Gastrocnemius medialis (tissue), 4 donors: ENCODE results near the gene MPRIP. TPM values are rescaled to one million over a fixed set of nuclear protein-coding genes. Genes with fewer than 3 reads are reported as not detected.

ENCODE experiments used
- ATAC-seq, 2 donors: fragments of 150-250 bp; one replicate each; pipeline ENCODE4 v1.9.1; 2016
- DNase-seq, 2 donors: peaks; one replicate each; pipeline ENCODE4 v3.0.0-alpha.2; 2019
- H3K27ac ChIP-seq, 4 donors: fragments of 200-600 bp; sonication (generic); 1 replicate in 1 of 4; 2 replicates in 3 of 4; pipeline ENCODE4 v1.5.1; 2016 to 2018; ENCODE audit warnings: mild to moderate bottlenecking in 2 of 4, moderate library complexity in 1 of 4
- H3K27me3 ChIP-seq, 3 donors: fragments of 200-600 bp; sonication (generic) in 2 of 3; 1 replicate in 1 of 3; 2 replicates in 2 of 3; pipeline versions ENCODE4 v1.5.1 to v1.6.0; 2016 to 2019; ENCODE audit warnings: mild to moderate bottlenecking in 1 of 3, moderate library complexity in 1 of 3
- H3K36me3 ChIP-seq, 2 donors: fragments of 200-600 bp; sonication (generic) in 1 of 2; one replicate each; pipeline ENCODE4 v1.5.1; 2017 to 2018
- H3K4me1 ChIP-seq, 2 donors: fragments of 200-600 bp; sonication (generic) in 1 of 2; one replicate each; pipeline ENCODE4 v1.5.1; 2016 to 2017; ENCODE audit warnings: mild to moderate bottlenecking in 2 of 2
- H3K4me3 ChIP-seq, 4 donors: fragments of 200-600 bp; sonication (generic) in 3 of 4; 1 replicate in 1 of 4; 2 replicates in 3 of 4; pipeline ENCODE4 v1.5.1; 2016 to 2019; ENCODE audit warnings: mild to moderate bottlenecking in 2 of 4
- H3K9me3 ChIP-seq, 3 donors: fragments of 200-600 bp; sonication (generic) in 2 of 3; 1 replicate in 1 of 3; 2 replicates in 2 of 3; pipeline ENCODE4 v1.5.1; 2016 to 2019
- POLR2A ChIP-seq, 2 donors: fragments of 450-650 bp; IDR thresholded peaks; one replicate each; pipeline ENCODE4 v1.6.1; 2017; ENCODE audit warnings: antibody characterized with exemption in 2 of 2, mild to moderate bottlenecking in 2 of 2, moderate library complexity in 2 of 2
- in situ Hi-C, 4 donors: fragments of 200-750 bp; cut with MboI; loops; one replicate each; pipeline versions ENCODE4 v1.15.0 to v1.8.0; 2017; ENCODE audit warnings: low sequenced_read_pairs in 4 of 4
- intact Hi-C: fragments of 100-400 bp; cut with DNase I; formaldehyde crosslinking; loops from one replicate; pipeline ENCODE4 v1.15.1; 2023; ENCODE audit warnings: low total_unique reads
- total RNA-seq, 4 donors: library from RNA; depleted of rRNA; stranded (reverse); fragments of >200 nt; gene quantifications; one replicate each; pipeline versions ENCODE4 v1.1.0 to v1.2.3, GENCODE V29; 2016
- TF ChIP-seq, protein P1 (sequence below), 5 experiments: fragments of 450-650 bp in 3 of 5; fragments of 200-600 bp in 2 of 5; sonication (generic) in 2 of 5; IDR thresholded peaks in 4 of 5; conservative IDR thresholded peaks in 1 of 5; 1 replicate in 4 of 5; 2 replicates in 1 of 5; pipeline ENCODE4 v1.5.1; 2016 to 2019; ENCODE audit warnings: antibody characterized with exemption in 5 of 5, mild to moderate bottlenecking in 3 of 5, moderate library complexity in 3 of 5

Gene MPRIP
- total RNA-seq, 4 donors from 2014 or later: 71.1 to 127 (median 124) TPM

DNA sequence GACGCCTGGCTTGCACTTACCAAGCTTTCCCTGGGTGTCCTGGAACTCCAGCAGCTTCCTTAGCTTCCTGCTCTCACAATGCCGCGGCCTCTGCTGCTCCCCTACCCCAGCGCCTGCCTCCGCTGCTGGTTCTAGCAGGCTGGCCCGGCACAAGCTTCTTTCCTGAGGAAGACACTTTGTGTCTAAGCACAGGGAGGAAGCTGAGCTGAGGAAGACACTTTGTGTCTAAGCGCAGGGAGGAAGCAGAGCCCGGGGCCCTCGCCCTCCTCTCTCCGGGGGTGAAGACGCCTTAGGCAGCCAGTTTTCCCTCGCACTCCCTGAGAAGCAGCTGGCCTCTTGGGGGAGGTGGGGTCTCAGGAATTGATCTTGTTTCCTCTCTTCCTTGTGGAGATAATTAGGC lies 99.0 kb downstream of the MPRIP start:
- Histone ChIP-seq H3K4me1 (peaks cover 12 to 26% of the 10 kb centered on the region in 2 donors), H3K27me3 (no peaks in the 10 kb centered on the region), H3K27ac (peak overlapping the region in 2 of 4 donors; percentile 21 to 45), H3K4me3 (no peak overlapping the region), H3K36me3 (peaks cover 0 to 78% of the 10 kb centered on the region in 2 donors), H3K9me3 (no peaks in the 10 kb centered on the region)
- no peak for TF ChIP-seq POLR2A (IDR thresholded peaks at IDR 0.05)
- no peak for ATAC-seq
- in situ Hi-C loops (loop anchor here in 2 of 4 donors (25.0 kb wide), 2 partner anchors 104 to 129 kb away; partner anchors contain the start of gene MPRIP (in 1 of the 2)), intact Hi-C loops (no loop called here)
- DNase-seq: no peak

DNA sequence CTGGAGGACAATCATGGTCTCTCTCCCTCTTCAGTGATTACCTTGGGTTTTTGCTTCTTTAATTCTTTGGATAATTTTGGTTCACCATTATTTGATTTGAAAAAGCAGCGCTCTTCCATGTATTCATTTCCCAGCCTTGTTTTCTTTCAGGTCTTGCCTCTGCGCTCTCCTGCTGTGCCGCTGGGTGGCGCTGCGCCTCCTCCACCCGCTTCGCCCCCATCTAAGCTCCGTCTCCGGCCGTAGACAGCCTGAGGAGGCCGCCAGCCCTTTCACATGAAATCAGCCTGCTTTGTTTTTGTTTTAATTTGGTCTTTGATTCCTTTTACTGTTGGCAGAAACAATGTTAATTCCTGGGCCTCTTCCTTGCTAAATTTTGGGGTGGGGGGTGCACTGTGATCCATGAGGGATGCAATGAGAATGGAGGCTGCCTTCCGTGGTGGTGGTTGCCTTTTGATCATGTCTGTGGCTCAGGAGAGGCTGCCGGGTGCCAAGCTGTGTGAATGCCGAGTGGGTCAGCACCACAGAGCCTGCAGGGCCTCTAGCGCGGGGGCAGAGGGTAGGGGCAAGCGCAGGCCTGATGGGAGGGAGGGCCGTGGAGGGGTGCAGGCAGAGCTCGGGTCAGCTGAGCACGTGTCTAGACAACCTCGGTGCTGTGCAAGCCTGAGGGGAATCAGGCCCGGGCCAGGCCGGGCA lies 99.7 kb downstream of the MPRIP start:
- H3K36me3 ChIP-seq: peaks cover 0 to 78% of the 10 kb centered on the region in 2 donors
- in situ Hi-C loops: loop anchor here in 2 of 4 donors (25.0 kb wide), 2 partner anchors 105 to 130 kb away; partner anchors contain the start of gene MPRIP (in 1 of the 2)

DNA sequence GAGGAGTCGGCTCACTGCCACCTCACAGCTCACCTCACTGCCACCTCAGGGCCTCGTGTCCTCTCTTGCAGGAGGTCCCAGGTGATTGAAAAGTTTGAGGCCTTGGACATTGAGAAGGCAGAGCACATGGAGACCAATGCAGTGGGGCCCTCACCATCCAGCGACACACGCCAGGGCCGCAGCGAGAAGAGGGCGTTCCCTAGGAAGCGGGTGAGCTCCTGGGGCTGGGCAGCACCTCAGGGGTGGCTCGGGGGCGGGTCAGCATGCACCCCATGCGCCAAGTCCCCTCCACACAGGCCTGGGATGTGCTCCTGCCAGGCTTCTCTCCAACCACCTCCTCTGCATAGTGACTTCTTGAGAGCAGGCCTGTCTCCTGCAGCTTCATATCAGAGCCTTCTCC lies 100.3 kb downstream of the MPRIP start:
- DNase-seq: no peak
- H3K27ac ChIP-seq: no peak overlapping the region
- TF ChIP-seq, protein P1, sequence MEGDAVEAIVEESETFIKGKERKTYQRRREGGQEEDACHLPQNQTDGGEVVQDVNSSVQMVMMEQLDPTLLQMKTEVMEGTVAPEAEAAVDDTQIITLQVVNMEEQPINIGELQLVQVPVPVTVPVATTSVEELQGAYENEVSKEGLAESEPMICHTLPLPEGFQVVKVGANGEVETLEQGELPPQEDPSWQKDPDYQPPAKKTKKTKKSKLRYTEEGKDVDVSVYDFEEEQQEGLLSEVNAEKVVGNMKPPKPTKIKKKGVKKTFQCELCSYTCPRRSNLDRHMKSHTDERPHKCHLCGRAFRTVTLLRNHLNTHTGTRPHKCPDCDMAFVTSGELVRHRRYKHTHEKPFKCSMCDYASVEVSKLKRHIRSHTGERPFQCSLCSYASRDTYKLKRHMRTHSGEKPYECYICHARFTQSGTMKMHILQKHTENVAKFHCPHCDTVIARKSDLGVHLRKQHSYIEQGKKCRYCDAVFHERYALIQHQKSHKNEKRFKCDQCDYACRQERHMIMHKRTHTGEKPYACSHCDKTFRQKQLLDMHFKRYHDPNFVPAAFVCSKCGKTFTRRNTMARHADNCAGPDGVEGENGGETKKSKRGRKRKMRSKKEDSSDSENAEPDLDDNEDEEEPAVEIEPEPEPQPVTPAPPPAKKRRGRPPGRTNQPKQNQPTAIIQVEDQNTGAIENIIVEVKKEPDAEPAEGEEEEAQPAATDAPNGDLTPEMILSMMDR (IDR thresholded peaks at IDR 0.05 in 4 of 5, conservative IDR thresholded peaks at IDR 0.05 in 1 of 5): no peak
- TF ChIP-seq POLR2A (IDR thresholded peaks at IDR 0.05): no peak
- no peaks in the 10 kb centered on the region for H3K9me3 ChIP-seq
- in situ Hi-C loops: loop anchor here in 2 of 4 donors (25.0 kb wide), 2 partner anchors 105 to 130 kb away; partner anchors contain the start of gene MPRIP (in 1 of the 2)
- H3K36me3 ChIP-seq: peaks cover 0 to 80% of the 10 kb centered on the region in 2 donors
- H3K4me1 ChIP-seq: peaks cover 22 to 31% of the 10 kb centered on the region in 2 donors
- ATAC-seq: no peak
- no peaks in the 10 kb centered on the region for H3K27me3 ChIP-seq
- intact Hi-C loops: no loop called here
- no peak overlapping the region for H3K4me3 ChIP-seq

More for the DNA sequence above, 99.7 kb downstream of the MPRIP start:
- no peak for TF ChIP-seq POLR2A (IDR thresholded peaks at IDR 0.05)
- TF ChIP-seq, protein P1 (IDR thresholded peaks at IDR 0.05 in 4 of 5, conservative IDR thresholded peaks at IDR 0.05 in 1 of 5): peak; percentile 70 to 83 (median 81)
- DNase-seq (no peak), ATAC-seq (peak in 1 of 2 donors; percentile 41)
- Histone ChIP-seq H3K9me3 (no peaks in the 10 kb centered on the region), H3K4me1 (peaks cover 19 to 27% of the 10 kb centered on the region in 2 donors), H3K27me3 (no peaks in the 10 kb centered on the region), H3K27ac (peak overlapping the region in 2 of 4 donors; percentile 21 to 45), H3K4me3 (no peak overlapping the region)
- intact Hi-C loops: no loop called here

DNA sequence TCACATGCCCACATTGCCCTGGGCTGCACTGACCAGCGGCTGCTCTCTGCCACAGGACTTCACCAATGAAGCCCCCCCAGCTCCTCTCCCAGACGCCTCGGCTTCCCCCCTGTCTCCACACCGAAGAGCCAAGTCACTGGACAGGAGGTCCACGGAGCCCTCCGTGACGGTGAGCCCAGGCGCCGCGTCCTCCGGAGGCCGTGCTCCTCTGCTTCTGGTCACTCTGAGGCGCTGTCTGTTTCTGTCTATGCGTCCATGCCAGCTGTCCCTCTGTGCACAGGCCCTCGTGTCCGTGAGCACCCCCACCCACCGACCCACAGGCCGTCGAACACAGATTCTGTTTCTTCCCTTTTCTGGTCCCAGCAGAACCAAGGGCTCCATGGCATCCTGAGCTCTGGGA lies 101.2 kb downstream of the MPRIP start:
- Histone ChIP-seq H3K4me1 (peaks cover 29 to 34% of the 10 kb centered on the region in 2 donors), H3K27me3 (no peaks in the 10 kb centered on the region), H3K27ac (no peak overlapping the region), H3K36me3 (peaks cover 0 to 78% of the 10 kb centered on the region in 2 donors), H3K9me3 (no peaks in the 10 kb centered on the region), H3K4me3 (no peak overlapping the region)
- TF ChIP-seq, protein P1 (IDR thresholded peaks at IDR 0.05 in 4 of 5, conservative IDR thresholded peaks at IDR 0.05 in 1 of 5): no peak
- TF ChIP-seq POLR2A (IDR thresholded peaks at IDR 0.05): no peak
- DNase-seq (no peak), ATAC-seq (no peak)
- in situ Hi-C loops (loop anchor here in 2 of 4 donors (25.0 kb wide), 2 partner anchors 106 to 131 kb away; partner anchors contain the start of gene MPRIP (in 1 of the 2)), intact Hi-C loops (no loop called here)

DNA sequence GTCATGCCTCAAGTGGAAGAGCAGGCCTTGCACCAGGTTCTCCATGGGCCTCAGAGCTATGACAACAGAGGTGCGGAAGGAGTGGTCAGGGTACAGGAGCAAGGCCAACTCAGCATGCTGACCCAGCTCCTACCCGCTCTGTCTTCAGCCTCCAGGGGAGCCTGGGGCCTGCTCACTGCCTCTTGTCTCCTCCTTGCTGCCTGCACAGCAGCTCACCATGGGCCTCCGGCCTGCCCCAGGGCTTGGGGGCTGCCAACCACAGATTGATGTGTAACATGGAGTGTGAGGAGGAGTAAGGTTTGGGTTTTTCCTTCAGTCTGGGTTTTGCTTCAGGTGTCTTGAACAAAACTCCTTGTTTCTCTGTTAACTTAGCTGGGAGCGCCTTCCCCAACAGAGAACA lies 101.8 kb downstream of the MPRIP start:
- intact Hi-C loops (no loop called here), in situ Hi-C loops (loop anchor here in 2 of 4 donors (25.0 kb wide), 2 partner anchors 107 to 132 kb away; partner anchors contain the start of gene MPRIP (in 1 of the 2))

More for the DNA sequence above, 101.8 kb downstream of the MPRIP start:
- Histone ChIP-seq H3K4me1 (peaks cover 35 to 36% of the 10 kb centered on the region in 2 donors), H3K4me3 (no peak overlapping the region), H3K27me3 (no peaks in the 10 kb centered on the region), H3K9me3 (no peaks in the 10 kb centered on the region), H3K36me3 (peaks cover 0 to 73% of the 10 kb centered on the region in 2 donors), H3K27ac (peak overlapping the region in 1 of 4 donors; percentile 36)
- no peak for ATAC-seq
- TF ChIP-seq POLR2A (IDR thresholded peaks at IDR 0.05): no peak
- TF ChIP-seq, protein P1 (IDR thresholded peaks at IDR 0.05 in 4 of 5, conservative IDR thresholded peaks at IDR 0.05 in 1 of 5): no peak
- DNase-seq: no peak
